ENCODE measurements around the gene STARD9. TPM values are rescaled to one million over a fixed set of nuclear protein-coding genes. Genes with fewer than 3 reads are reported as not detected.

Gene STARD9
- total RNA-seq, 1 donor from 2014 or later: 24.4 TPM

- peaks cover 46% of the 10 kb centered on the region for H3K4me1 Mint-ChIP-seq (ENCODE audit: unreplicated experiment)
- DNase-seq (ENCODE audit: extremely low spot score, unreplicated experiment): no peak
- no peaks in the 10 kb centered on the region for H3K36me3 Mint-ChIP-seq (ENCODE audit: unreplicated experiment)
- H3K27me3 Mint-ChIP-seq (ENCODE audit: unreplicated experiment): no peaks in the 10 kb centered on the region
- TF ChIP-seq CTCF (IDR thresholded peaks at IDR 0.05): no peak
- peak overlapping the region; percentile 33 for H3K27ac Mint-ChIP-seq (ENCODE audit: unreplicated experiment)
- no peak overlapping the region for H3K4me3 Mint-ChIP-seq (ENCODE audit: unreplicated experiment)
- H3K9me3 Mint-ChIP-seq (ENCODE audit: unreplicated experiment): no peaks in the 10 kb centered on the region
Observed at GRCh38 chr15:42578984-42579537, 3.7 kb downstream of the STARD9 start.

- H3K27ac Mint-ChIP-seq (ENCODE audit: unreplicated experiment): peak overlapping the region; percentile 82
- H3K4me3 Mint-ChIP-seq (ENCODE audit: unreplicated experiment): peak overlapping the region; percentile 70
- peak; percentile 93 for DNase-seq (ENCODE audit: extremely low spot score, unreplicated experiment)
- no peak for TF ChIP-seq CTCF (IDR thresholded peaks at IDR 0.05)
- H3K4me1 Mint-ChIP-seq (ENCODE audit: unreplicated experiment): peaks cover 42% of the 10 kb centered on the region
- H3K9me3 Mint-ChIP-seq (ENCODE audit: unreplicated experiment): no peaks in the 10 kb centered on the region
- no peaks in the 10 kb centered on the region for H3K36me3 Mint-ChIP-seq (ENCODE audit: unreplicated experiment)
- no peaks in the 10 kb centered on the region for H3K27me3 Mint-ChIP-seq (ENCODE audit: unreplicated experiment)
Observed at GRCh38 chr15:42581272-42581730, 5.9 kb downstream of the STARD9 start.

- TF ChIP-seq CTCF (IDR thresholded peaks at IDR 0.05): no peak
- Mint-ChIP-seq H3K27ac (ENCODE audit: unreplicated experiment) (peak overlapping the region; percentile 82), H3K4me1 (ENCODE audit: unreplicated experiment) (peaks cover 32% of the 10 kb centered on the region), H3K4me3 (ENCODE audit: unreplicated experiment) (no peak overlapping the region), H3K27me3 (ENCODE audit: unreplicated experiment) (no peaks in the 10 kb centered on the region), H3K9me3 (ENCODE audit: unreplicated experiment) (no peaks in the 10 kb centered on the region), H3K36me3 (ENCODE audit: unreplicated experiment) (no peaks in the 10 kb centered on the region)
- no peak for DNase-seq (ENCODE audit: extremely low spot score, unreplicated experiment)
Observed at GRCh38 chr15:42582569-42583375, 7.4 kb downstream of the STARD9 start.

- H3K9me3 Mint-ChIP-seq (ENCODE audit: unreplicated experiment): no peaks in the 10 kb centered on the region
- H3K27me3 Mint-ChIP-seq (ENCODE audit: unreplicated experiment): no peaks in the 10 kb centered on the region
- peaks cover 30% of the 10 kb centered on the region for H3K4me1 Mint-ChIP-seq (ENCODE audit: unreplicated experiment)
- H3K27ac Mint-ChIP-seq (ENCODE audit: unreplicated experiment): peak overlapping the region; percentile 66
- TF ChIP-seq CTCF (IDR thresholded peaks at IDR 0.05): no peak
- no peak overlapping the region for H3K4me3 Mint-ChIP-seq (ENCODE audit: unreplicated experiment)
- H3K36me3 Mint-ChIP-seq (ENCODE audit: unreplicated experiment): peaks cover 4% of the 10 kb centered on the region
- no peak for DNase-seq (ENCODE audit: extremely low spot score, unreplicated experiment)
Observed at GRCh38 chr15:42584031-42584765, 8.8 kb downstream of the STARD9 start.
